GM20431 (cell line): Measurements from ENCODE around the gene TTC16.

Experiments used
- in situ Hi-C: fragments of 300-500 bp; cut with MseI, MboI; formaldehyde crosslinking; loops from one replicate; pipeline ENCODE4 v1.15.0; 2020; ENCODE audit warnings: low sequenced_read_pairs; ENCODE audit not compliant: unreplicated experiment

TTC16 gene

DNA sequence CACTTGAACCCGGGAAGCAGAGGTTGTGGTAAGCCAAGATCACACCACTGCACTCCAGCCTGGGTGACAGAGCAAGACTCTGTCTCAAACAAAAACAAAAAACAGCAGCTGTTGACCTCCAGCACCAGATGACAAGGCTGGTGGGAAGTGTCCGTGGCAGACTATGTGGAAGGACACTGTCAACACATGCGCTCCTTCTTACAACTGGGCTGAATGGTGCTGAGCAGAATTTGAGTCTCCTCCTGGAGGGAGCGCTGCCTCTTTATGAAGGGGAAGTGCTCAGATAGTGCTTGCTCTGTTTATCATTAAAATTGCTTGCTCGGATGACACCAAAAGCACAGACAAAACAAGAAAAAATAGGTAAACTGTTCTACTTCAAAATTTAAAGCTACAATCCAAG is 18.3 kb upstream of the TTC16 start:
- in situ Hi-C loops = no loop called here

DNA sequence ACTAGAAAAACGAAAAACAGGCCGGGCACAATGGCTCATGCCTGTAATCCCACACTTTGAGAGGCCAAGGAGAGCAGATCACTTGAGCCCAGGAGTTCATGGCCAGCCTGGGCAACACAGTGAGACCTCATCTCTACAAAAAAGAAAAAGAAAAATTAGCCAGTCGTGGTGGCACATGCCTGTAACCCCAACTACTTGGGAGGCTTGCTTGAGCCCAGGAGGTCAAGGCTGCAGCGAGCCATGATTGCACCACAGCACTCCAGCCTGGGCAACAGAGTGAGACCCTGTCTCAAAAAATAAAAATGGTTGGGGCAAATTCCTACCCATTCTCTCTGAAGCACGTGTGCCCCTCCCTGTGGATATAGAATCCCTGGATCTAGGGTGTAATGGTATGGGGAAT is 17.5 kb upstream of the TTC16 start:
- in situ Hi-C loops = no loop called here

DNA sequence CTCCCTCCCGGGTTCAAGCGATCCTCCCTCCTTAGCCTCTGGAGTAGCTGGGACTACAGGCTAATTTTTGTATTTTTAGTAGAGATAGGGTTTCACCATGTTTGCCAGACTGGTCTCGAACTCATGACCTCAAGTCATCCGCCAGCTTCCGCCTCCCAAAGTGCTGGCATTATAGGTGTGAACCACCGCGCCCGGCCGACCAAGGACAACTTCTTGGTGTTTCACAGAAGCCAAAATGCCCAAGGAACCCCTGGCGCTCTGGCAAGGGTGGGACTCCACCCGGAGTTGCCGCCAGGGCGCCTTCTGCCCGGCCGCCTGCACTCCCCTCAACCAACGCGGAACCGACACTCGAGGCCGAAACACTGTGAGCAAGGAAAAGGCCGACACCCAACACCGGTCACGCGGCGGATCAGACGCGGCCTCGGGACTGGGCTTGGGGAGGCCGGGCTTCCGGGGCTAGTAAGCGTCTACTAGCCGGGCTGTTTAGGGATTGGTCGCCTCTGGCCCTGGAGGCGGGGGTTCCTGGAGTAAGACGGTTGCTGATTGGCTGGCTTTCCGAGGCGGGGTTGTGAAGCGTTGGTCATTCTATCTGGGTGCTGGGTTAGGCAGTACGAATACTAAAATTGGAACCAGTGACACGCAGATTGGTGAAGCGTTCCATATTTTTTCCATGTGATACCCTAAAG is 16.8 kb upstream of the TTC16 start:
- in situ Hi-C loops = no loop called here

DNA sequence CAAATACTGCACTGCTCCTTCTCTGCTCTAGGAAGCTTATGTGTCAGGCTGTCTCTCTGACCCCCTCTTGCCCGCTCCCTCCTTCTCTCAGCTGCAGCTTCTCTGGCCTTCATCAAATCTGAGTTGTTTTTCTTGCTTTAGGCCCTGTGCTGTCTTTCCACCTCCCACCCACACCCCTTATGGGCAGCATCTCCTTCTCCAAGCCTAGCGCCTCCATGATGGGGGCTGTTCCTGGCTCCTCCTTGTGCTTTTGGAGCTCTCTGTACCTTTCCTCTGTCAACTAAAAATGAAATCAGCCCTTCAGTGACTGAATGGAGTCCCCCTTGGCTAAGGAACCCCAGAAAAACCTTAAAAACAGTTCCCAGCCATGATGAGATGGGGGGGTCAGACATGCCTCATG is 15.7 kb upstream of the TTC16 start:
- in situ Hi-C loops = no loop called here

DNA sequence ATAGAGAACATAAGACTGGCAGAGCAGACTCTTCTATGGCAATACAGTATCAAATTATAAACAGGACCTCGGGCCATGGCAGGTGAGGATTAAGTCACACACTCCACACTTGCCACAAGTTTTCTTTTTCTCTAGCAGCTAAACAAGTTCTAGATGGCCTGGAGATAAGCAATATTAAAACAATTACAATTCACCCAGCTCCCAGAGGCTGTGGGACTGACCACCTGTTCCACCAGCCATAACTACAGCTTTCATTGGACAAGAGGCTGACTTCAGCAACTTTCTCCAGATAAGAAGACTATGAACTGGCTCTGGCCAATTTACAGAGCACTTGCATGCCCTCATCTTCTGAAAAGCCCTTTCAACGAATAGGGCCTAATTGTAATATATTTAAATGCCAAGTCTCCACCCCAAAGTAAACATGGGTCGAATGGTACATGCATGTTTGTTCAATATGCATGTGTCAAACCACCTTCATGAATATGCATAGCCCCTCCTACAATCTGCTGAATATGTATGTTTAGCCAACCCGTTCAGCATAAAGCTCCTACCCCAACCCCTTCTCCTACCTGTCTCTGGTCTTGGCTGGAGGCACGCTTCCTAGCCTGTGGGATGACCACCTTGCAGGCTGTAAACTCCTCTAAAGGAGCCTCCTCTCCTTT is 15.2 kb upstream of the TTC16 start:
- in situ Hi-C loops = no loop called here

DNA sequence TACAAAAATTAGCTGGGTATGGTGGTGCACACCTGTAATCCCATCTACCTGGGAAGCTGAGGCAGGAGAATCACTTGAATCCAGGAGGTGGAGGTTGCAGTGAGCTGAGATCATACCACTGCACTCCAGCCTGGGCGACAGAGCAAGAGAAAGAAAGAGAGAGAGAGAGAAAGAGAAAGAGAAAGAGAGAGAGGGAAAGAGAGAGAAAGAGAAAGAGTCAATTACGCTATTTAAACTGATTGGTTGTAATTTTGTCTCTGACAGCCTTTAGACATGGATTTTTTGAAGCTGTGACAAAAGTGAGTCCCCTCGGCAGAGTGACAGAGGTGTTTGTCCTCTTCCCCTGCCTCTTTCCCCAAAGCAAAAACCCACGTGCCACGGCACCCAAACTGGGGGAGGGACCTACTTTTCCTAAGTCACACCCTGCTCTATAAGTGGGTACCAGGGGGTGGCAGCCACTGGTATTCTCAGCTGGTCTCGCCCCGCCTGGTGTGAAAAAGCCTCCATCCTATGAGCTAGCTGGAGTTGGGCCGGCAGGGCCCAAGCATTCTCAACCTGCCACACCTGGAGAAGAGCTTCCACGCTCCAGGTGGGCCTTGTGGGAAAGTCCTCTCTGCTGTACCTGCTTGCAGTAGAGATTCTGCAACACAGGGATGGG is 12.5 kb upstream of the TTC16 start:
- in situ Hi-C loops = no loop called here

DNA sequence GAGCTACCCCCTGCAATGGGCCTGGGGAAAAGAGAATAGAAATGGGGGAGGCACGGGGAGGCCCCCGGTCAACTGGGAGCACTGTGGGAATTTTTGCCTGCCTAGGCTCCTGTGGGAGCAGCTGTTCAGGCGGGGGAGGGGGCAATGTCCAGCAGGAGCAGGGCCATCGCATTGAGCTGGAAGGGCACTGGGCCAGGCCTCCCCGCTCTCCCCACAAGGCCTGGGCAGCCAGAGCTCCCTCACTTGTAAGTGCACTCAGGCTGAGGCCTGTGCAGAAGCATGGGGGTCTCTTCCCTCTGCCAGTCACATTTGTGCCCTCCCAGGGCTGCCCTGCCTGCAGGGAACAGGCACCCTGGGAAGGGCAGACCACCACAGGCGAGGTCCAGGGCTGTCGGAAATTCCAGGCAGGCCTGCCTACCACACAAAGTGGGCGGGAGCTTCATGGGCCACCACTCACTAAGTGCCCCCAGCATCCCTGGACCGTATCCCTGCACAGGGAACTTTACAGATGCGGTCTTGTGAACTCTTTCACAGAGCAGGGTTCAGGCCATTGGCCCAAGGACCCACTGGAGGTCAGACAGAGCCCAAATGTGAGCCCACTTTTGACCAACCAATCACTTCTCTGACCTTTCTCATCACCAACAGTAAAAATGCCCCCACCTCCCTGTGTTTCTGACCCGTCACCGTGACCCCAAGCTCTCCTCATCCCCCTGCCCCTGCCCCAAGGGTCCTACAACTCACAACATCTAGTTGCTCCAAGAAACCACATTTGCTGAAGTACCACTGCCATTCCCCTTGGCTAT is 10.1 kb upstream of the TTC16 start:
- in situ Hi-C loops = no loop called here

DNA sequence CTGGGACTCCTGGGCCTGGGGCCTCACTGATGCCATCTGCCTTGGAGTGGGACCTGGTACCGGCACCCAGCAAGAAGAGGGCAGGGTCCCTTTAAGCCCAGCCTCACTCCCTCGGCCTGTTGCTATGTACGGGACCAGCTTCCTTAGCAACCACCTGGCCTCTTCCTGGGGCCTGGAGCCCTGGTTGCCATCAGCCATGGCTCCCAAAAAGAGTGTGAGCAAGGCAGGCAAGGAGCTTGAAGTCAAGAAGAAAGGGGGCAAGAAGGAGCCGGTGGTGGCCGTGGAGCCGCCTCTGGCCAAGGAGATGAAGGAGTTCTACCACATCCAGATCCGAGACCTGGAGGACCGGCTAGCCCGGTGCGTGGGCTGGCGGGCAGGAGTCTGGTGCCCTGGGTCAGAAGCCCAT is 9.0 kb upstream of the TTC16 start, which contains the start of gene CFAP157:
Gene CFAP157 (plus strand): TSS at position 153 of the 406 bp plus-strand sequence. CDS start 44 bp downstream, at position 197.
- in situ Hi-C loops = no loop called here

DNA sequence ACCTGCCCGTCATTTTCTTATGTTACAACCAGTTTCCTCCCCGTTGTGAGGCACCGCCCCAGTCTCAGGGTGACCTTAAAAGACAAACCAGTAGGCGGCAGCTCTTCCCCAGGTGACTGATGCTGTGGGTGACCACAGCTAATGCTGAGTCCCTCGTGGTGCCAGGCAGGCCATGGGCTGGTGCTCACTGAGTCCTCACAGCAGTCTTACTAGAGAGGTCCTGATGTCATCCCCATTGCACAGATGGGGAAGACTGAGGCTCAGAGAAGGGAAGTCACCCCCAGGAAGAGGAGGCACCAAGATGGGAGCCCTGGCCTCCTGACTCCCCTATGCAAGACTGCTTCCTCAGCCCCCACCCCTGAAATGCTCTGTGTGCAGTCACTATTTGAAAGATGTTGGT is 8.1 kb upstream of the TTC16 start:
- in situ Hi-C loops = no loop called here

DNA sequence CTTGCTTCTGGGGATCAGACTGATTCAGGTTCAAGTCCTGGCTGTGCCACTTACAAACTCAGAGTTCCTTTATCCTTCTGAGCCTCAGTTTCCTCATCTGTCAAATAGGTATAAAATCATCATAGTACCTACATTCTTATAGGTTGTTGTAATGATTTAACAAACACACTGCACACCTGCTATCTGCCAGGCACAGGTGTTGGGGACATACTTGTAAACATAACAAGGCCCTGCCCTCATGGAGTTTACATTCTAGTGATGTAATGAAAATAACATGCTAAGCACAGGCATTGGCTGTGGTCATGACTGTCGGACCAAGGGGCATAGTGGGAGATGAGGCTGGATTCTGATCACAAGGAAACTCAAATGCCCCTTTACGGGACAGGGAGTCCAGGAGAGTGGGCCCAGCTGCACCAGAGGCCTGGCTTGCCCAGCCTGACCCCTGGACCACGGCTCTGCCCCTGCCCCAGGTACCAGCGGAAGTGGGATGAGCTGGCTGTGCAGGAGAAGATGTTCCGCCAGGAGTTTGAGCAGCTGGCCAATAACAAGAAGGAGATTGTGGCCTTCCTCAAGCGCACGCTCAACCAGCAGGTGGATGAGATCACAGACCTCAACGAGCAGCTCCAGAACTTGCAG is 6.8 kb upstream of the TTC16 start:
- in situ Hi-C loops = no loop called here

DNA sequence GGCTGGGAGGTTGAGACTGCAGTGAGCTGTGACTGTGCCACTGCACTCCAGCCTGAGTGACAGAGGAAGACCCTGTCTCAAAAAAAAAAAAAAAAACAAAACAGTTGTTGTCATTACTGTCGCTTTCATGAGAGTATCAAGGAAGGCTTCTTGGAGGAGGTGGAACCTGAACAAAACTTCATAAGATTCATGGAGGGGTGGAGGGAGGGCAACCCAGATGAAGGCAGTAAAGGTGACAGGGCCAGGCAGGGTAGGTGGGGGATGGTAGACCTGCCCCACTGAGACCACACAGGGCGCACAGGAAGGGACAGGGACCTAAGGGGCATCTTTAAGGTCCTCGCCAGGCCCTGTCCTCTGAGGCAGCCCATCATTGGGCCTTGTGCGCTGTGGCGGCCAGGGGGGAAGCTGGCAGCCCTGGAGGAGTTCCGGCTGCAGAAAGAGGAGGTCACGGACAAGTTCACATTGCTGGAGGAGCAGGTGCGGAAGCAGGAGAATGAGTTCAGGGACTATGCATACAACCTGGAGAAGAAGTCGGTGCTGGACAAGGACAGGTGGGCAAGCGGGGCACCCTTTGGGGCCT is 5.6 kb upstream of the TTC16 start:
- in situ Hi-C loops = no loop called here

DNA sequence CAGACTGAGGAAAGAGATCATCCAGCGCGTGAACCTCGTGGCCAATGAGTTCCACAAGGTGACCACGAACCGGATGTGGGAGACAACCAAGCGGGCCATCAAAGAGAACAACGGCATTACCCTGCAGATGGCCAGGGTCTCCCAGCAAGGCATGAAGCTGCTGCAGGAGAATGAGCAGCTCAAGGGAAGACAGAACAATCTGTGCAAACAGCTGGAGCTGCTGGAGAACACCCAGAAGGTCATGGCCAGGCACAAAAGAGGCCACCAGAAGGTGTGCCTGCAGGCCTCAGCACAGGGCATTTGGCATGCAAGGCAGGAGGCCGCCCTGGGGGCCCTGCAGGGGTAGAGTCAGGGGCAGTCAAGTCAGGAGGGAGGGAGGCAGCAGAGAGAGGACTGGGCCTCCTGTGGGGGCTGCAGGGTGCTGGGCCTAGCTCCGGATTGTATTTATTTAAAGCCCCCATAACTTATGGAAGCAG is 4.6 kb upstream of the TTC16 start:
- in situ Hi-C loops = no loop called here

DNA sequence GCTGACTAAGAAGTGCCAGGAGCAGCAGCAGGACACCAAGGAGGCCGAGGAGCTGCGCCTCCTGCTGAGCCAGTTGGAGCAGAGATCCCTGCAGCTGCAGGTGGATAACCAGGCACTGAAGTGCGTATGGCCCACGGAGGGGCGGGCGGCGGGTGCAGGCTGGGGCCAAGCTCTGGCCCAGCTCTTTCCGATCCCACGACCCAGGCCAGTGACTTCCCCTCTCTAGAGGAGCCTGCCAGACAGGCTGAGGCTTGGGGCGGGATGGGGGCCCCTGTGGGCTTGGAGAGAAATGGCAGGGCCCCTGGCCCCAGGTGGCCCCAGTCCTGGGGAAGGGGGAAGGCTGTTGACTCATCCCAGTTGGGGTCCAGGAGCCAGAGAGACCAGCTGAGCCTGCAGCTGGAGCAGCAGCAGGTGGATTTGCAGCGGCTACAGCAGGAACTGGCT is 4.0 kb upstream of the TTC16 start:
- in situ Hi-C loops = no loop called here

DNA sequence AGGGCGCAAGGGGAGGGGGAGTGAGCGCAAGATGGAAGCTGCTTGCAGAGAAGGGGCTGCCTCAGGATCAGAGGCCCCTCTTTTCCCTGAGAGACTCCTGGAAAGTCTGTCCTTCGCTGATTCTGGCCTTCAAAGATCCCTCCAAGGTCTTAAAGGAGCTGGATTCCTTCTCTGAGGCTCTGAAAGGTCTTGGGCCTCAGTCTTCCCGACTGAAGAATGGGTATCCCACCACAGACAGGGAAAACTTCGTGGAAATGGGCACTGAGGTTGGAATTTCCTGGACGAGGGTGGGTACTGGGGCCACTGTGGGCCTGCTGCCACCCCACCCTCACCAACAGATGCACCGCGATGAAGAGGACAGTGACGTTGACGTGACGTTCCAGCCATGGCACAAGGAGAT is 3.5 kb upstream of the TTC16 start:
- in situ Hi-C loops = no loop called here

DNA sequence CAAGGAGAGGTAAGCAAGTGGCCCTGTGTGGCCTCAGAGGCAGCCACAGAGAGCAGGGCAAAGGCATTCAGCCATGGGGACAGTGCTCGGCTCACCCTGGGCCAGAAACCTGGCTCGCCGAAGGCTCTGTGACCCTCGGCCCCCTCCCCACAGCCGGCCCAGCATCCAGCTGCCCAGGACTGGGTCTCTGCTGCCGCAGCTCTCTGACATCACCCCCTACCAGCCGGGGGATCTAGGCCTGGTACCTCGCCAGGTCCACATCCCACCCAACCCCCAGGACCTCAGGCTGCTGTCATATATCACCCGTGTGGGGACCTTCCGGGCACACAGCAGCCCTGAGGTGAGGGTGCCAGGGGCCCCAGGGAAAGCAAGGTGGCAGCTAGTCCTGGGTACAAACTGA is 3.0 kb upstream of the TTC16 start:
- in situ Hi-C loops = no loop called here

DNA sequence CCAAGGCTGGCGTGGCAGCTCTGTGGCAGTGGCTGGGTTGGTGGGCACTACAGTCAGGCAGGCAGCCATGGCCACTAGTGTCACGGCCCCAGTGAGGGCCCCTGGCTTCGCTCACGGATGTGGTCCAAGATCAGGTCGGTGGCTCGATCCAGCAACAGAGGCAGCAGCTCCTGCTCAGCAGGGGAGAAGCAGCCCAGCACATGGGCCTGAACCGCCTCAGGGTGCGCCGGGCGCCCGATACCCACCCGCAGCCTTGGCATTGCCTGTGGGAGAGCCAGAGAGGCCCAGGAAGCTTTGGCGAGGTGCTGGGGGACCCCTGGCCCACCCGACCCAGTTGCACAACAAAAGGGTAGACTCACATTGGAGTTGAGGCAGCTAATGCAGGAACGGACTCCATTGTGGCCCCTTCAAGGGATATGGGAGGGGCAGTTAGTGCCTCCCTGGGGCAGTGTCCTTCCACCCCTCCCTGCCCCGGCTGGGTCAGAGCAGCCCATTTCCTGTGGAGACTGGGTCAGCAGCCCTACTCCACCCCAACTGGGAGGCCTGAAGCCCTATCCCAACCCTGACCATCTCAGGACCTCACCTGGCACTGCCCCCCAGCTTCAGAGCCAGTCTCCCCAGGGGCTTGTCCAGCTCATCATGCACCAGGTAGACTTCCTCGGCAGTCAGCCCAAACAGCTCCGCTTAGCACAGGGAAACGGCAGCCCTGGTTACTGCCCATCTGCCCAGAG is 1.7 kb upstream of the TTC16 start:
- in situ Hi-C loops = no loop called here

DNA sequence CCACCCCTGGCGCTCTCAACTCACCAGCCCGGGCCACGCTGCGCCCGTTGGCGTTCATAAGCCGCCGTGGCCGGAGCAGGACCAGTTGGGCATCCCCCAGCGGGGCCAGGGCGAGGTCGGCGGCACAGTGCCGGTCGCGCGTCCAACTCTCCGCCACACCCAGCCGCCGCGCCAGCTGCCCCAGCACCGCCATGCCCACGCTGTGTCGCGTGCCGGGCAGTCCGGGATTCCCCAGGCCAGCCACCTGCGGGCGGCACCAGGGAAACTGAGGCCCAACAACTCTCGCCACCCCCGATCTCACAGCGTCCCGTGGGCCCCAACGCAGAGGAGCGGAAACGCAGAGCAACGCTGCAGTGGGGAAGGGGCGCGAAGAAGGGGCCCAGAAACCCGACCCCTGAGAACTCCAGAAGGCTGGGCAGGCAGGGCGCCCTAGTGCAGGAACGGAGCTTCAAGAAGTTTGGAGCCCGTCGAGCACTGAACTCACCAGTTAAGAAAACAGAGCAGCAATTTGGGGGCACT is 869 bp upstream of the TTC16 start:
- in situ Hi-C loops = no loop called here

DNA sequence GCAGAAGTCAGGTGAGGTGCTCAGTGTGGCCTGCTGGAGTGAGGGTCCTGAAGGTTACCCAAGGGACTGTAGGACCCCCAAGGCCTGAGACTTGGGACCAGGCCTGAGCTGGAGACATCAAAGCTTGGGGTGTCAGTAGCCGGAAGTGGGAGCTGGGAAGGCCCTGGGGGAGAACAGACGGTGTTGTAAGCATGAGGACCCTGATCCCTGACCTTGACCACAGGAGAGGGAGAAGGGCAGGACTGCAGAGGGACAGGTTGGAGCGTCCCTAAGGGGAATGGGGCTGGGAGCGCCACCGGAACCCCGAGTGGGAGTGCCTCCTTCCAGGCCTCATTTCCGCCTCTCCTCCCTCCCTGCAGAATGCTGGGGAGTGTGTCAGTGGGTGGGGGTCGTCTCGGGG is 533 bp downstream of the TTC16 start:
- in situ Hi-C loops = no loop called here

DNA sequence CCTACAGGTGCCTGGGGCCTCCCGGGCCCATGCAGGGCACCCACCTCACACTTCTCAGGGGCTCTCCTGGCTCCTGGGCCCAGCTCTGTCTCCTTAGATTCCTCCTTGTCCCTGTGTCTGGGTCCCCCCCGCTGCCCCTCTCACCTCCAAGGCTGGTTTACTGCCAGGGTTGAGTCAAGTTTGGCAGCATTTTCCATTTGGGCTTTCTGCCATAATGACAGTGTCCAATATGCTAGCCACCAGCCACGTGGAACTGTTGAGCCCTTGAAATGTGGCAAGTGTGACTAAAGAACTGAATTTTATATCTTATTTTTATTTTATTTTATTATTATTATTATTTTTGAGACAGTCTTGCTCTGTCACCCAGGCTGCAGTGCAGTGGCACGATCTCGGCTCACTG is 1.9 kb downstream of the TTC16 start:
- in situ Hi-C loops = no loop called here
